Mesenchymal stem cell (in vitro differentiated cells and primary cell): ENCODE measurements around the gene ODAD2.
A peak's percentile ranks its signal among the peaks of the same experiment; 100 is the strongest.

Experiments
- DNase-seq: peaks from one replicate; pipeline ENCODE4 v3.0.0-alpha.2; 2013
- H2AFZ ChIP-seq: one replicate; pipeline ENCODE4 v1.6.1; 2013; ENCODE audit warnings: low read depth, mild to moderate bottlenecking, control low read depth, inconsistent platforms, low read length, moderate library complexity
- H2AK5ac ChIP-seq: 2 replicates; pipeline ENCODE4 v1.6.1; 2013; ENCODE audit warnings: low read length, moderate library complexity, mild to moderate bottlenecking, inconsistent platforms; ENCODE audit not compliant: severe bottlenecking
- H2BK120ac ChIP-seq: one replicate; pipeline ENCODE4 v1.6.1; 2013; ENCODE audit warnings: low read depth, mild to moderate bottlenecking, inconsistent platforms, low read length, moderate library complexity
- H2BK12ac ChIP-seq, 2 experiments: one replicate each; pipeline ENCODE4 v1.6.1; 2013; ENCODE audit warnings: inconsistent platforms in 2 of 2, low read length in 2 of 2, mild to moderate bottlenecking in 2 of 2, moderate library complexity in 2 of 2, control low read depth in 1 of 2
- H2BK15ac ChIP-seq: one replicate; pipeline ENCODE4 v1.6.1; 2013; ENCODE audit warnings: mild to moderate bottlenecking, low read depth, inconsistent platforms; ENCODE audit not compliant: poor library complexity, severe bottlenecking
- H2BK5ac ChIP-seq: 2 replicates; pipeline ENCODE4 v1.6.1; 2013; ENCODE audit warnings: low read depth, mild to moderate bottlenecking, low read length, control low read depth, inconsistent platforms; ENCODE audit not compliant: poor library complexity, severe bottlenecking
- H3K14ac ChIP-seq, 2 experiments: one replicate each; pipeline ENCODE4 v1.6.1; 2013; ENCODE audit warnings: inconsistent platforms in 2 of 2, low read length in 2 of 2, control low read depth in 1 of 2, mild to moderate bottlenecking in 1 of 2, moderate library complexity in 1 of 2
- H3K18ac ChIP-seq, 2 experiments: one replicate each; pipeline ENCODE4 v1.6.1; 2013; ENCODE audit warnings: inconsistent platforms in 2 of 2, low read length in 2 of 2, control low read depth in 1 of 2, low read depth in 1 of 2, mild to moderate bottlenecking in 1 of 2
- H3K23ac ChIP-seq, 2 experiments: one replicate each; pipeline ENCODE4 v1.6.1; 2013; ENCODE audit warnings: inconsistent platforms in 2 of 2, low read length in 2 of 2, mild to moderate bottlenecking in 2 of 2, moderate library complexity in 2 of 2, control low read depth in 1 of 2
- H3K27ac ChIP-seq: 2 replicates; pipeline ENCODE4 v1.5.1; 2013; ENCODE audit warnings: mild to moderate bottlenecking, moderate library complexity, low read length, control low read depth, inconsistent platforms; ENCODE audit not compliant: poor library complexity, severe bottlenecking
- H3K27me3 ChIP-seq, 2 experiments: 2 replicates each; pipeline versions ENCODE4 v1.6.1 to v1.7.0; 2013; ENCODE audit warnings: low read length in 2 of 2, mild to moderate bottlenecking in 2 of 2, moderate library complexity in 2 of 2, control low read depth in 1 of 2, inconsistent platforms in 1 of 2; ENCODE audit not compliant: control insufficient read depth in 1 of 2, insufficient read depth in 1 of 2
- H3K36me3 ChIP-seq, 2 experiments: 2 replicates each; pipeline versions ENCODE4 v1.6.1 to v1.7.0; 2013; ENCODE audit warnings: low read length in 2 of 2, control low read depth in 1 of 2, inconsistent platforms in 1 of 2, low read depth in 1 of 2, mild to moderate bottlenecking in 1 of 2; ENCODE audit not compliant: insufficient read depth in 2 of 2, control insufficient read depth in 1 of 2
- H3K4ac ChIP-seq, 2 experiments: one replicate each; pipeline ENCODE4 v1.6.1; 2013; ENCODE audit warnings: inconsistent platforms in 2 of 2, low read length in 2 of 2, mild to moderate bottlenecking in 2 of 2, moderate library complexity in 2 of 2, control low read depth in 1 of 2, low read depth in 1 of 2
- H3K4me1 ChIP-seq: 2 replicates; pipeline ENCODE4 v1.6.1; 2013; ENCODE audit warnings: low read depth, low read length, control low read depth; ENCODE audit not compliant: control insufficient read depth, insufficient read depth
- H3K4me2 ChIP-seq: 2 replicates; pipeline ENCODE4 v1.6.1; 2013; ENCODE audit warnings: low read length, mild to moderate bottlenecking, inconsistent platforms; ENCODE audit not compliant: poor library complexity, severe bottlenecking
- H3K4me3 ChIP-seq, 2 experiments: 2 replicates each; pipeline versions ENCODE4 v1.5.1 to v1.7.0; 2013; ENCODE audit warnings: low read length in 2 of 2, mild to moderate bottlenecking in 2 of 2, control low read depth in 1 of 2, low read depth in 1 of 2; ENCODE audit not compliant: insufficient read depth in 1 of 2
- H3K79me1 ChIP-seq: replicated peaks from 2 replicates; pipeline ENCODE4 v1.6.1; 2013; ENCODE audit warnings: mild to moderate bottlenecking, control low read depth, low read length, inconsistent platforms; ENCODE audit not compliant: poor library complexity, severe bottlenecking
- H3K9ac ChIP-seq: 2 replicates; pipeline ENCODE4 v1.7.0; 2013; ENCODE audit warnings: mild to moderate bottlenecking, low read length, moderate library complexity
- H3K9me3 ChIP-seq: 2 replicates; pipeline ENCODE4 v1.7.0; 2013; ENCODE audit warnings: mild to moderate bottlenecking, low read length; ENCODE audit not compliant: control insufficient read depth
- H4K8ac ChIP-seq: one replicate; pipeline ENCODE4 v1.6.1; 2013; ENCODE audit warnings: inconsistent platforms, mild to moderate bottlenecking, low read length, moderate library complexity
- H4K91ac ChIP-seq: one replicate; pipeline ENCODE4 v1.6.1; 2013; ENCODE audit warnings: mild to moderate bottlenecking, low read length, inconsistent platforms
- WGBS: methylation state at CpG from one replicate; pipeline ENCODE4 v1.1.7; 2013; ENCODE audit warnings: mixed read lengths; 5-methylcytosine and 5-hydroxymethylcytosine counted together

Gene ODAD2

DNA sequence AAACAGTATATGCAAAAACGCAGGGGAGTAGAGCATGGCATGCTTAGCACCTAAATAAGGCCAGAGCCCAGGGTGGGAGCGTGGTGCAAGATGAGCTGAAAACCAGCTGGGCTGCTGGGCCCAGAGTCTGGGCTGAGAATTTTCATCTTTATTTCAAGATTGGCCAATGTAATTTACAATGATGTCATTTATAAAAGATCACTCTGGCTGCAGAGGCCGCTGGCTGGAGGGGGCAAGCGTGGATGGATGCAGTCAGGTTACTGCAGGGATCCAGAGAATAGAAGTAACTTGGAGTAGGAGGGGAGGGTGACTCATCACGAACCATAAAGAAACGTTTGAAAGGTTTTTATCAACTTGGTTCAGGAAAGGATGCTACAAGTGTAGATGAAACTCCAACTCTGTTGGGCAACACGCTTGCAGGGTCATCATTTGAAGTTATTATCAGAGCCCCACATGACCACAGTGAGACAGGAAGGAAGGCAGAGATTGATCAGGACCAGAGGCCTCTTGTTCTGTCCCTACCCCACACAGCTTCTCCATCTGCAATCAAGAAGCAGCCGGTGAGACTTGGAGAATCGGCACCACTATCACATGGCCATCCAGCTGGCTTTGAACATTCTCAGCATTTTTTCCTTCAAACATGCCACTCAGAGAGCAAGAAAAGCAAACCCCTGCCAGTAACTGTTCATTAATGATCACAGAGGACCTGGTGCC, 49.2 kb downstream of the ODAD2 start:
- Histone ChIP-seq H3K9me3 (no peaks in the 10 kb centered on the region), H3K4me3 (no peak overlapping the region), H2BK12ac (no peak overlapping the region), H3K27me3 (no peaks in the 10 kb centered on the region), H3K4ac (no peak overlapping the region), H3K4me2 (no peak overlapping the region), H2BK5ac (no peak overlapping the region), H3K23ac (no peak overlapping the region), H2BK120ac (no peak overlapping the region), H3K9ac (no peak overlapping the region), H3K14ac (no peak overlapping the region), H3K36me3 (no peaks in the 10 kb centered on the region), H3K27ac (peak overlapping the region; percentile 34), H2AK5ac (no peak overlapping the region), H4K8ac (no peak overlapping the region), H3K79me1 (no peaks in the 10 kb centered on the region), H4K91ac (no peak overlapping the region), H3K4me1 (peaks cover 7% of the 10 kb centered on the region), H3K18ac (no peak overlapping the region), H2AFZ (no peak overlapping the region), H2BK15ac (no peak overlapping the region)
- WGBS, result 70% methylated on average over 9 of the region's 9 CpGs
- DNase-seq, result no peak

DNA sequence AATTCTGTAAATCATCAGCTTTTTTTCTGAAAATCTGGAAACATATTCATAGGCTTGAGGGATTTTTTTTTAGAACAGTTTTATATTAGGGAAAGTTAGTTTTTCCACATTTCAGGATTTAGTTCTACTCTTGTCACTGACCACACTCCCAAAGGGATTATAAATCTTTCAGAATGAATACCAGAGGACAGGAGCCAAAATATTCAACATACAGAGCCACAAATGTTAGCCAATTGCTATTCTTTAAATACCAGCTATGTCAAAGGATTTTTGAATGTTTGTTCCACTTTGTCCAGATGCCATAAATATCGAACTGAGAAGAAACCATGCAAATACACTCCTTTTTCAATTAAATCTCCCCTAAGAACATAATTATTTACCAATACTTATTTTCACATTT, 50.7 kb downstream of the ODAD2 start:
- WGBS, result 45% methylated on average over 1 of the region's 1 CpG
- no peak overlapping the region for H3K4ac ChIP-seq
- no peak overlapping the region for H2AK5ac ChIP-seq
- H3K27ac ChIP-seq, result no peak overlapping the region
- H2BK5ac ChIP-seq, result no peak overlapping the region
- no peaks in the 10 kb centered on the region for H3K36me3 ChIP-seq
- no peak overlapping the region for H3K14ac ChIP-seq
- H3K79me1 ChIP-seq, result no peaks in the 10 kb centered on the region
- peaks cover 7% of the 10 kb centered on the region for H3K4me1 ChIP-seq
- H3K18ac ChIP-seq, result no peak overlapping the region
- H4K8ac ChIP-seq, result no peak overlapping the region
- H2BK120ac ChIP-seq, result no peak overlapping the region
- no peak for DNase-seq
- no peak overlapping the region for H3K4me3 ChIP-seq
- H2BK12ac ChIP-seq, result no peak overlapping the region
- no peak overlapping the region for H2AFZ ChIP-seq
- H3K23ac ChIP-seq, result no peak overlapping the region
- H3K9me3 ChIP-seq, result no peaks in the 10 kb centered on the region
- peaks cover 0 to 3% of the 10 kb centered on the region in 2 experiments for H3K27me3 ChIP-seq
- no peak overlapping the region for H3K4me2 ChIP-seq
- no peak overlapping the region for H2BK15ac ChIP-seq
- no peak overlapping the region for H4K91ac ChIP-seq
- H3K9ac ChIP-seq, result no peak overlapping the region

DNA sequence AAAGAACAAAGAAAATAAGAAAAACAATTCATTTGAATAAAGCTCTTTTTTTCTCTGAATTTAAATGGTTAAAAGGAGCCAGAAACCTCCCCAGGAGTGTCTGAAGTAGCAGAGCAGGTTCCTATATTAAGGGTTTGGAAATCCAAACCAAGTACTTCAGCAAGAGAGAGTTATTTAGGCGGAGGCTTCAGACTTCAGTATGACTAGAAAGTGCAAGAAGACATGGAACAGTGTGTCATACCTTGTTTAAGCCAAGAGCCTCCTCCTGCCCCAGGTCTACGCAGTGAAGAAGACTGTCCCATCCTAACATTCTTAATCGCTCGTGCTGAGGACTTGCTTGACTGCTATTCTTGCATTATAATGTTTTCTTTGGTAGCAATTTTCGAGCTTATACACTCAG, 51.3 kb downstream of the ODAD2 start:
- H3K9me3 ChIP-seq, result no peaks in the 10 kb centered on the region
- 83% methylated on average over 5 of the region's 5 CpGs for WGBS
- no peak overlapping the region for H2BK5ac ChIP-seq
- no peak overlapping the region for H3K4ac ChIP-seq
- no peak overlapping the region for H2BK15ac ChIP-seq
- H3K79me1 ChIP-seq, result no peaks in the 10 kb centered on the region
- no peak overlapping the region for H2AFZ ChIP-seq
- H4K8ac ChIP-seq, result no peak overlapping the region
- no peaks in the 10 kb centered on the region for H3K36me3 ChIP-seq
- no peak overlapping the region for H3K23ac ChIP-seq
- H2BK12ac ChIP-seq, result no peak overlapping the region
- no peak for DNase-seq
- H3K9ac ChIP-seq, result no peak overlapping the region
- no peak overlapping the region for H3K4me3 ChIP-seq
- H4K91ac ChIP-seq, result no peak overlapping the region
- H2BK120ac ChIP-seq, result no peak overlapping the region
- H3K4me1 ChIP-seq, result peaks cover 7% of the 10 kb centered on the region
- H2AK5ac ChIP-seq, result no peak overlapping the region
- no peak overlapping the region for H3K18ac ChIP-seq
- no peak overlapping the region for H3K14ac ChIP-seq
- no peak overlapping the region for H3K4me2 ChIP-seq
- H3K27ac ChIP-seq, result no peak overlapping the region
- peaks cover 0 to 3% of the 10 kb centered on the region in 2 experiments for H3K27me3 ChIP-seq

DNA sequence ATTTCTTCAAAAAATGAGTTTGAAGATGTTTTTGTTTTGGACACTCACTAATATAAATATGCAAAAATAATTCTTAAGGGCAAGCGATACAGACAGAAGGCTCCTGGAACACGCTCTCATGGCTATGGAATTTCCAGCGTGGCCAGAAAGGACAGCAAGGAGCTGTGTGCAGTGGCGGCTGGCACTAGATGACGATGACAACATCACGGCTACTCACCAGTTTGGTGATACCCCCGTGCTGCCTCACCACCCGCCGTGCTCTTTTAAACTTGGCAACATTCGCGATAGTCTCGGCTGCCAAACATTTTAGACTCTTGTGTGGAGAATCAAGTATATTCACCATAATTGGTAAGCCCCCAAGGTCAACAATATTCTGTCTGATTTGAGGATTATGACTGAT, 54.9 kb downstream of the ODAD2 start:
- H2AFZ ChIP-seq, result no peak overlapping the region
- no peaks in the 10 kb centered on the region for H3K79me1 ChIP-seq
- H2BK120ac ChIP-seq, result no peak overlapping the region
- no peak overlapping the region for H3K4me2 ChIP-seq
- H2BK5ac ChIP-seq, result no peak overlapping the region
- H3K36me3 ChIP-seq, result no peaks in the 10 kb centered on the region
- WGBS, result 87% methylated on average over 12 of the region's 12 CpGs
- H3K4me3 ChIP-seq, result no peak overlapping the region
- no peak overlapping the region for H2AK5ac ChIP-seq
- DNase-seq, result no peak
- H3K4me1 ChIP-seq, result no peaks in the 10 kb centered on the region
- H3K4ac ChIP-seq, result no peak overlapping the region
- H3K14ac ChIP-seq, result no peak overlapping the region
- H3K9ac ChIP-seq, result no peak overlapping the region
- H4K8ac ChIP-seq, result no peak overlapping the region
- no peak overlapping the region for H2BK15ac ChIP-seq
- H3K27ac ChIP-seq, result no peak overlapping the region
- H3K9me3 ChIP-seq, result no peaks in the 10 kb centered on the region
- H2BK12ac ChIP-seq, result no peak overlapping the region
- H3K27me3 ChIP-seq, result peaks cover 0 to 3% of the 10 kb centered on the region in 2 experiments
- H3K18ac ChIP-seq, result no peak overlapping the region
- no peak overlapping the region for H3K23ac ChIP-seq
- no peak overlapping the region for H4K91ac ChIP-seq
